Activated T-cell treated with anti-CD3 and anti-CD28 coated beads, Interleukin-2, amount 50 U/mL, for 4 hours (primary cell): ENCODE data around the gene NPHS1. TPM values are rescaled to one million over a fixed set of nuclear protein-coding genes. Genes with fewer than 3 reads are reported as not detected.
"Not testable (repeated sequence)": the region's sequence is repeated elsewhere in the genome, so short reads cannot be mapped to it uniquely, and the experiment has no call there.

ENCODE experiments used
- ATAC-seq, 2 donors: fragments of 200-7000 bp; cut with Tn5 transposase; one replicate each; pipeline ENCODE4 v1.10.0; 2021
- DNase-seq: peaks from one replicate; pipeline ENCODE4 v3.0.0-alpha.2; 2020
- H3K27me3 Mint-ChIP-seq: one replicate; pipeline ENCODE4 v1.8.0; 2021; ENCODE audit warnings: low read depth, mixed read lengths
- H3K36me3 Mint-ChIP-seq: one replicate; pipeline ENCODE4 v1.8.0; 2022; ENCODE audit warnings: mixed read lengths; ENCODE audit not compliant: insufficient read depth
- H3K4me1 Mint-ChIP-seq: one replicate; pipeline ENCODE4 v1.8.0; 2021; ENCODE audit warnings: low read depth, mixed read lengths
- H3K4me3 Mint-ChIP-seq: one replicate; pipeline ENCODE4 v1.8.0; 2021; ENCODE audit warnings: mild to moderate bottlenecking, moderate library complexity, mixed read lengths
- H3K9me3 Mint-ChIP-seq: one replicate; pipeline ENCODE4 v1.8.0; 2021; ENCODE audit warnings: mixed read lengths
- total RNA-seq, 3 donors: library from RNA; stranded (reverse); gene quantifications; one replicate each; pipeline ENCODE4 v1.2.1, GENCODE V29; 2021

Gene NPHS1, protein sequence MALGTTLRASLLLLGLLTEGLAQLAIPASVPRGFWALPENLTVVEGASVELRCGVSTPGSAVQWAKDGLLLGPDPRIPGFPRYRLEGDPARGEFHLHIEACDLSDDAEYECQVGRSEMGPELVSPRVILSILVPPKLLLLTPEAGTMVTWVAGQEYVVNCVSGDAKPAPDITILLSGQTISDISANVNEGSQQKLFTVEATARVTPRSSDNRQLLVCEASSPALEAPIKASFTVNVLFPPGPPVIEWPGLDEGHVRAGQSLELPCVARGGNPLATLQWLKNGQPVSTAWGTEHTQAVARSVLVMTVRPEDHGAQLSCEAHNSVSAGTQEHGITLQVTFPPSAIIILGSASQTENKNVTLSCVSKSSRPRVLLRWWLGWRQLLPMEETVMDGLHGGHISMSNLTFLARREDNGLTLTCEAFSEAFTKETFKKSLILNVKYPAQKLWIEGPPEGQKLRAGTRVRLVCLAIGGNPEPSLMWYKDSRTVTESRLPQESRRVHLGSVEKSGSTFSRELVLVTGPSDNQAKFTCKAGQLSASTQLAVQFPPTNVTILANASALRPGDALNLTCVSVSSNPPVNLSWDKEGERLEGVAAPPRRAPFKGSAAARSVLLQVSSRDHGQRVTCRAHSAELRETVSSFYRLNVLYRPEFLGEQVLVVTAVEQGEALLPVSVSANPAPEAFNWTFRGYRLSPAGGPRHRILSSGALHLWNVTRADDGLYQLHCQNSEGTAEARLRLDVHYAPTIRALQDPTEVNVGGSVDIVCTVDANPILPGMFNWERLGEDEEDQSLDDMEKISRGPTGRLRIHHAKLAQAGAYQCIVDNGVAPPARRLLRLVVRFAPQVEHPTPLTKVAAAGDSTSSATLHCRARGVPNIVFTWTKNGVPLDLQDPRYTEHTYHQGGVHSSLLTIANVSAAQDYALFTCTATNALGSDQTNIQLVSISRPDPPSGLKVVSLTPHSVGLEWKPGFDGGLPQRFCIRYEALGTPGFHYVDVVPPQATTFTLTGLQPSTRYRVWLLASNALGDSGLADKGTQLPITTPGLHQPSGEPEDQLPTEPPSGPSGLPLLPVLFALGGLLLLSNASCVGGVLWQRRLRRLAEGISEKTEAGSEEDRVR (N-terminal part only)
- under 1 TPM in 2 of 3 donors, not detected in 1; 0.13 to 0.16 TPM for total RNA-seq

DNA sequence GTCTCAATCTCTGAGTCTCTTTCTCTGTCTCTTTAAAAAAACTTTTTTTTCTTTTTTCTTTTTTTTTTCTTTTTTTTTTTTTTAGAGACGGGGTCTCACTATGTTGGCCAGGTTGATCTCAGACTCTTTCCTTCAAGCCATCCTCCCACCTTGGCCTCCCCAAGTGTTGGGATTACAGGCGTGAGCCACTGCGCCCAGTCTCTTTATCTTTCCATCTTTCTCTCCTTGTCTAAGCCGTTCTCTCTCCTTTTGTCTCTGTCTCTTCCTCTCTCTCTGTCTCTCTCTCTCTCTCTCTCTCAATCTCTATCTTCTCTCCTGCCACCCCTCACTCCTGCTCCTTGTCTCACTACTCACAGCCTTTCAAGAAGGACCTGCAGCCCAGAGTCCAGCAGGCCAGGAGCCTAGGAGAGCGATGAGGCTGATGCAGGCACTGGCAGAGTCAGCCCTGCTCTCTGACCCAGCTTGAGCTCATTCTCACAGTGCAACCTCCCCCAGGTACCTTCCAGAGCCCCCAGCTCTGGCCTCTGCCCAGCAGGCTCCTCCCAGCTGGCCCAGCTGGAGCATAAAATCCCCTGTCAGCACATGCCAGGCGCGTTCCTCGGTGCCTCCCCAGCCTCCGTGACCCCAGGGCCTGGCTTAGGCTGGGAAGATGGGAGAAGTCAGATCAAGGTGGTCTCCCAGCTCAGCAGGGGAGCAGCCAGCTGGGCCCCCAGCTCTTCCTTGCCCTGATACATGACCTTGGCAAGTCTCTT lies at the start of gene NPHS1:
TSS of gene NPHS1 (minus strand) at position 476 of the 752 bp plus-strand sequence. CDS start 667 bp downstream, outside the sequence.
- peaks cover 52% of the 10 kb centered on the region for H3K27me3 Mint-ChIP-seq
- no peaks in the 10 kb centered on the region for H3K9me3 Mint-ChIP-seq
- DNase-seq (no peak), ATAC-seq (no peak)
- H3K4me3 Mint-ChIP-seq: no peak within 1 kb of the TSS
- H3K4me1 Mint-ChIP-seq: peaks cover 5% of the 10 kb centered on the region
- H3K36me3 Mint-ChIP-seq: no peaks in the 10 kb centered on the region

DNA sequence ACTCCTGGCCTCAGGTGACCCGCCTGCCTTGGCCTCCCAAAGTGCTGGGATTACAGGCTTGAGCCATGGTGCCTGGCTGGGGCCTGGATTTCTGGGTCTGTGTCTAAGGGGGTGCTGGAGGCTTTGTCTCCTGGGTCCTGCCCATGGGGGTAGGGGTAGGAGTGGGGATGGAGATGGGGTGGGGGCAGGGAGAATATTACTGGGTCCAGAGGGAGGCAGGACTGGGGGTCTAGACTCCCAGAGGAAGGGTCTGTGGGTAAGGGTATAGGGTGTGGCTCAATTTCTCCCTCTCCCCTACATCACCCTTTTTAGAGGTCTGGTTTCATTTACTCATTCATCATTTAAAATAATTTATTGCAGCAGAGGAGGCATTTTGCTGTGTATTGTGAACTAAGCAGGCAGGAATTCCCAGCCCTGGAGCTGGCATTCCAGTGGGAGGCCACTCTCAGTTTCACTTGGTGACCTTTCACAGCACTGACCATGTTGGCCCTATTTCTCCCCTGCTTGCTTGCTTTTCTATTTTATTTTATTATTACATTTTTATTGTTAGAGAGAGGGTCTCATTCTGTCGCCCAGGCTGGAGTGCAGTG lies 48.8 kb upstream of the NPHS1 start:
- Mint-ChIP-seq H3K4me3 (peak overlapping the region; percentile 94), H3K4me1 (peaks cover 63% of the 10 kb centered on the region), H3K36me3 (peaks cover 8% of the 10 kb centered on the region), H3K9me3 (no peaks in the 10 kb centered on the region), H3K27me3 (no peaks in the 10 kb centered on the region)
- no peak for DNase-seq
- no peak for ATAC-seq

DNA sequence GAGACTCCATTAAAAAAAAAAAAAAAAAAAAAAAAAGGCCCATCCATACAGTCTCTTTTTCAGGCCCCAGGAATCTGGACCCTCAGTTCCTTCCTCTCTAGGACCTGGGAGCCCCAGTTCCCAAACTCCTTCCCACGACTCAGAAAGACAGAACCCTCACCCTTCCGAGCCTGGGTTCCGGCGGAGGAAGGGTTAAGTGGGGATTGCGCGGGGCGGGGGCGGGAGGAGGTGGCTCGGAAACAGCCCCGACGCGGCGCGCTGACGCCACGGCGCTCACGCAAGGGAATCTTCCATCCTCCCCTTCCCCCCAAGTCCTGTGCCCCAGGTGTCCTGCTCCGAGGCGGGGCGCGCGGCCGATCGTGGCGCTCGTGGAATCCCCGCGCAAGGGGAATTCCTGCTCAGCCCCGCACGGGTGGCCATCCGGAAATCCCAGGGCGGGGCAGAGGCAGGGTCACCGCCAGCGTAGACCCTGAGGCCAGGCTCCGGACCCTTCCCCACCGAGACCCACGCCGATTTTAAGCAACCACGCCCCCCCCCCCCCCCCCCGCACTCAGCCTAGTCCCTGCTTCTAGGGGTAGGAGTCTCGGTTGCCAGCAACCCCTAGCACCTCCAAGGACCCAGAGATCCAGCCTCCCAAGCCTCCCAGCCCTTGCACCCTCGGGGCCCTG lies 47.4 kb upstream of the NPHS1 start:
- Mint-ChIP-seq H3K4me1 (peaks cover 66% of the 10 kb centered on the region), H3K27me3 (no peaks in the 10 kb centered on the region), H3K4me3 (peak overlapping the region; percentile 94), H3K36me3 (peaks cover 14% of the 10 kb centered on the region), H3K9me3 (no peaks in the 10 kb centered on the region)
- peak; percentile 75 to 77 for ATAC-seq
- DNase-seq: peak; percentile 85

DNA sequence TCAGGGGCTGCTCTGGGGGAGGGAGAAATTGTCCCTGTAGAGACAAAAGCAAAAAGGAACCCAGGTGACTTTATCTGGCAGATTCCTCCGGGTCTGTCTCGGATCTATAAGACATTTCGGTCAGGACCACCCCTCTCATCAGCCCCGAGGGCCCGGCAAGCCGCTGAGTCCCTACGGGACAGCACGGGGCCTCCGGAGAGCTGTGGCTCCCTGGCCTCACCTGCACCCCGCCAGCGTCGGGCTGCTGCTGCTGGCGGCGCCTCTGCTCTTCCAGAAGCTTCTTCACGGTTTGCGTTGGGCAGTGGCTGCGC lies 46.1 kb upstream of the NPHS1 start:
- DNase-seq (no peak), ATAC-seq (no peak)
- Mint-ChIP-seq H3K4me1 (peaks cover 55% of the 10 kb centered on the region), H3K36me3 (peaks cover 14% of the 10 kb centered on the region), H3K27me3 (no peaks in the 10 kb centered on the region), H3K4me3 (peak overlapping the region; percentile 94), H3K9me3 (no peaks in the 10 kb centered on the region)

DNA sequence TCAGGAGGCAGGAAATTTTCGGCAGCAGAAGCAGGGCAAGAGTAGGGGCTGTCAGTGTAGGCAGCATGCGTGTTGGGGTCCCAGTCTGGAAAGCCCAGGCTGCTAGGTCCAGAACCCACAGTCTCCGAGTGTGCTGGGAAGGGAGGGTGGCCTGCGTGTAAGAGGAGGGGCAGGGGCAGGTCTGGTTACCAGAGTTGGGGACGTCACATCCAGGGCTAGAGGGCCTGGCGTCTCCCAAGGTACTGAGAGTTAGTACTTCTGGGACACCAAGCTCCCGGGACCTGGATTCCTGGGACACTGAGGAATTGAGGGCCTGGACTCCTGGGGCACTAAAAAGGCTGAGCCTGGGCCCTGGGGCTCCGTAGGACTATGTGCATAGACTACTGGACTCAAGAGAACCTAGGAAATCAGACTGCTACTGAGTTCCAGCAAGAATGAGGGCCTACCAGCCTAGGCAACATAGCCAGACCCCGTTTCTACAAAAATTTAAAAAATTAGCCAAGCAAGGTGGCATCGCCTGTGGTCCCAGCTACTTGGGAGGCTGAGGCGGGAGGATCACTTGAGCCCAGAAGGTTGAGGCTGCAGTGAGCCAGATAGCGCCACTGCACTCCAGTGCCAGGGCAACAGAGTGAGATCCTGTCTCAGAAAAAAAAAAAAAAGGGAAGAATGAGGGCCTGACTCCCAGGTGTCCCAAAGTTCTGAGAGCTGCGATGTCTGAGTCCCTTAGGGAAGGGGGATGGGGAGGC lies 45.6 kb upstream of the NPHS1 start:
- Mint-ChIP-seq H3K27me3 (no peaks in the 10 kb centered on the region), H3K36me3 (peaks cover 18% of the 10 kb centered on the region), H3K4me1 (peaks cover 52% of the 10 kb centered on the region), H3K4me3 (peak overlapping the region; percentile 94), H3K9me3 (no peaks in the 10 kb centered on the region)
- no peak for ATAC-seq
- DNase-seq: no peak

DNA sequence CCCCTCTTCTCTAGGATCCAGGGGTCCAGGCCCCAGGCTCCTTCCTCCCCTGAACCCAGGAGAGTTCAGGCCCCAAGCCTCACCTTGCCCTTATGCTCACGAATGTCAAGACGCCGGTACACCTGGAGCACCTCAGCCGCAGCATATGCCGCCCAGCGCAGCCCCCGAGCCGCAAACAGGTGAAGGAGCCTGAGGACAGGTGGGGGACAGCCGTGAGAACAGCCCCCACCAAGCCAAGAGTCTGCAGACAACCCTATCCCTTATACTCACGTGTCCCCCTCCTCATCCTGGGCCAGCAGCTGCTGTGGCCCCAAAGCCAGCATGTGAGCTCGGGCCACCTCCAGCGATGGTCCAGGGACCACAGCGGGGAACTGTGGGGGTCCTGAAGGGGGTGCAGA lies 44.3 kb upstream of the NPHS1 start:
- Mint-ChIP-seq H3K4me1 (peaks cover 40% of the 10 kb centered on the region), H3K36me3 (peaks cover 23% of the 10 kb centered on the region), H3K9me3 (no peaks in the 10 kb centered on the region), H3K27me3 (no peaks in the 10 kb centered on the region), H3K4me3 (peak overlapping the region; percentile 94)
- no peak for DNase-seq
- ATAC-seq: no peak

DNA sequence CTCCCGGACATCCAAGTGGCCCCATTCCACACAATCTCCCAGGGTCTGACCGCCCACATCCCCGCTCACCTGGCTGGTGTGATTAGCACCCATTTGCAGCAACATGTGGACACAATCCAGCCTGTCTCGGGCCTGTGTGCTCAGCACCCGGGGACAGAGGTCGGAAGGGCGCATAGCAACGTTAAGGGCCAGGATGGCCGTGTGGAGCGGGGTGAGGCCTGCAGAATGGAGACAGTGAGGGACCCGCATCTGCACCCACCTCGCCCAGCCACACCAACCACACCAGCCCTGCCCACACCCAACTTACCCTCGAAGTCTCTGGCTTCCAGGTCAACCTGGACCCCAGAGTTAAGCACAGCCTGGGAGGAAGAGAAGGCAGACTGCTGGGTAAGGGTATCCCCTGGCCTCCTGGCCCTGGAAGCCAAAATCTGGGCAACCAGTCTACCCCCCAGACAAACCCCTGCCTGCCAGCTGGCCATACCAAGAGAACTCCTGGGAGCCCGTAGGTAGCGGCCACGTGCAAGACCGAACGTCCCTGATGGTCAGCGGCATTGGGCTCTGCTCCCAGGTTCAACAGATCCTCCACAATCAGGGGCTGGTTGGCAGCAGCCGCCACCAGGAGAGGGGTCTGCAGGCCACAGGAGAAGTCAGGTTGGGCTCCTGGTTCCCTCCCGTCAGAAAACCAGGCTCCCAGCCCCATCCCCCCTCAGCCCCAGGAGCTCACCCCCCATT lies 43.8 kb upstream of the NPHS1 start:
- H3K36me3 Mint-ChIP-seq: peaks cover 24% of the 10 kb centered on the region
- H3K9me3 Mint-ChIP-seq: no peaks in the 10 kb centered on the region
- peaks cover 35% of the 10 kb centered on the region for H3K4me1 Mint-ChIP-seq
- no peak for ATAC-seq
- H3K27me3 Mint-ChIP-seq: no peaks in the 10 kb centered on the region
- DNase-seq: no peak
- peak overlapping the region; percentile 94 for H3K4me3 Mint-ChIP-seq

DNA sequence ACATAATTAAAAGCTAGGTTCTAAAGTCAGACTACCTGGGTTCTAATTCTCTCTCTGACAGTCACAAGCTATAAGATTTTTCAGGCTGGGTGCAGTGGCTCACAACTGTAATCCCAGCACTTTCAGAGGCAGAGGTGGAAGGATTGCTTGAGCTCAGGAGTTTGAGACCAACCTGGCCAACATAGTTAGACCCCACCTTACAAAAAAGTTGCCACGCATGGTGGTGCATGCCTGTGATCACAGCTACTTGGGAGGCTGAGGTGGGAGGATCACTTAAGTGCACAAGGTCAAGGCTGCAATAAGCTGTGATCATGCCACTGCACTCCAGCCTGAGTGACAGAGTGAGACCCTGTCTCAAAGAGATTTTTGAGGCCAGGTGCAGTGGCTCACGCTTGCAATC lies 42.0 kb upstream of the NPHS1 start:
- no peaks in the 10 kb centered on the region for H3K27me3 Mint-ChIP-seq
- peaks cover 32% of the 10 kb centered on the region for H3K36me3 Mint-ChIP-seq
- ATAC-seq (no peak), DNase-seq (no peak)
- peaks cover 31% of the 10 kb centered on the region for H3K4me1 Mint-ChIP-seq
- H3K4me3 Mint-ChIP-seq: no peak overlapping the region
- no peaks in the 10 kb centered on the region for H3K9me3 Mint-ChIP-seq

DNA sequence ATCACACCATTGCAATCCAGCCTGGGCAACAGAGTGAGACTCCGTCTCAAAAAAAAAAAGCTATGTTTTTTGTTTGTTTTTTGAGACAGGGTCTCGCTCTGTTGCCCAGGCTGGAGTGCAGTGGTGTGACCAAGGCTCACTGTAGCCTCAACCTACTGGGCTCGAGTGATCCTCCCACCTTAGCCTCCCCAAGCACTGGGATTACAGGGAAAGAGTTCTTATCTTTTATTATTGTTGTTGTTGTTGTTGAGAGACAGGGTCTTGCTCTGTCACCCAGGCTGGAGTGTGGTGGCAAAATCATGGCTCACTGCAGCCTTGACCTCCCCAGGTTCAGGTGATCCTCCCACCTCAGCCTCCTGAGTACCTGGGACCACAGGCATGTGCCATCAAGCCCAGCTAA lies 39.5 kb upstream of the NPHS1 start:
- H3K27me3 Mint-ChIP-seq, H3K4me3 Mint-ChIP-seq, H3K9me3 Mint-ChIP-seq, DNase-seq, ATAC-seq: not testable (repeated sequence)
- peaks cover 36% of the 10 kb centered on the region for H3K36me3 Mint-ChIP-seq
- peaks cover 17% of the 10 kb centered on the region for H3K4me1 Mint-ChIP-seq

DNA sequence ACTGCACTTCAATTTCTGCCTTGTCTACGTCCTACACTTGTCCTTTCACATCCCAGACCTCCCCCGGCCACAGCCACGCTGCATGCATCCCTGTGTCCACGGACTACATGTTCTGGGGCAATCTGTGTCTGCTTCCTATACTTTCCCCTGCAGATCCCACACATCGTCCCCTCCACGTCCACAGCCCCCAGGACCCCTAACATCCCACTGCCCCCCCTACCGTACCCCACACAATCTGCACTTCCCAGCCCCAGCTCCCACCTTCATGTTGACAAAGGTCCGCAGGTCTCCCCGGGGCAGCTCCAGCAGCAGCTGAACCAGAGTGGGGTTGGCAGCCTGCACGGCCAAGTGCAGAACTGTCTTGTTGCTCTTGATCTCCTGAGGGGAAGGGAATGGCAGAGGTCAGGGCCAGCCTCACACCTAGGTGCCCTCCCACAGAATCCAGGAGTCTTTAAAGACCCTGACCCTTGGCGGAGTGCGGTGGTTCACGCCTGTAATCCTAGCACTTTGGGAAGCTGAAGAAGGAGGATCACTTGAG lies 37.9 kb upstream of the NPHS1 start:
- Mint-ChIP-seq H3K9me3 (no peaks in the 10 kb centered on the region), H3K36me3 (peaks cover 32% of the 10 kb centered on the region), H3K27me3 (no peaks in the 10 kb centered on the region)

DNA sequence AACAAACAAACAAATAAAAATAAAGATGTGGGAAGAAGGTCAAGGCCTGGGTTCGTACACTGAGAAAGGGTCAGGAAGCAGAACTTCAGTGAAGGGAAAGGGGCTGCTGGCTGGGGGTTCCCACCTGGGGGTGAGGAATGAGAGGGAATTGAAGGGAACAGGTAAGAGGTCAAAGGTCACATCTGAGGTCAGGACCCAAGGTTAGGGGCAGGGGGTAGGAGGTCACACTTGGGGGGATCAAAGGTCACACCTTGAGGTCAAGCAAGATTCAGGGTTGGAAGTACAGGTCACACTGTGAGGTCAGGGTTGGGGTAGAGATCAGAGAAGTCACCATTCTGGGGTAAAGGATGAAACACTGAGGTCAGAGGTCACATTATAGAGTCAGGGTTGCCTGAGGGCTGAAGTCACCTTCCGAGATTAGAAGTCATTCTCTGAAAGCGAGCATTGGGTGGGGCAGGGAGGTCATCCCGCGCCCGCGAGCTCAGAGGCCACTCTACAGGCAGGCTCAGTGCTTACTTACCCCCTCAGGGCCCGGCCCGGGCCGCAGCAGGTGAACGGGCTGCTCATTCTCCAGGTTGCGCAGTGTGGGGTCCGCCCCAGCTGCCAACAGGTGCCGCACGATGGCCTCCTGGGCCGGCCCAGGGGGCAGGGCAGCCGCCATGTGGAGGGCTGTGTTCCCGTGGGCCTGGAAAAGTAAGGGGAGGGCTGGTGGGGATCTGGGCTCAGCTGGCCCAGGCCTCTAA lies 37.2 kb upstream of the NPHS1 start:
- Mint-ChIP-seq H3K36me3 (peaks cover 32% of the 10 kb centered on the region), H3K27me3 (no peaks in the 10 kb centered on the region), H3K4me1 (peaks cover 4% of the 10 kb centered on the region), H3K9me3 (no peaks in the 10 kb centered on the region), H3K4me3 (no peak overlapping the region)
- ATAC-seq: no peak
- no peak for DNase-seq

More for the DNA sequence above, 37.9 kb upstream of the NPHS1 start:
- DNase-seq (peak; percentile 27), ATAC-seq (no peak)
- Mint-ChIP-seq H3K4me1 (peaks cover 7% of the 10 kb centered on the region), H3K4me3 (no peak overlapping the region)
